Gastrocnemius medialis (tissue), 4 donors: ENCODE results near the gene COPS8. TPM values are rescaled to one million over a fixed set of nuclear protein-coding genes. Genes with fewer than 3 reads are reported as not detected.

ENCODE experiments used
- ATAC-seq, 2 donors: fragments of 150-250 bp; one replicate each; pipeline ENCODE4 v1.9.1; 2016
- DNase-seq, 2 donors: peaks; one replicate each; pipeline ENCODE4 v3.0.0-alpha.2; 2019
- H3K27ac ChIP-seq, 4 donors: fragments of 200-600 bp; sonication (generic); 1 replicate in 1 of 4; 2 replicates in 3 of 4; pipeline ENCODE4 v1.5.1; 2016 to 2018; ENCODE audit warnings: mild to moderate bottlenecking in 2 of 4, moderate library complexity in 1 of 4
- H3K27me3 ChIP-seq, 3 donors: fragments of 200-600 bp; sonication (generic) in 2 of 3; 1 replicate in 1 of 3; 2 replicates in 2 of 3; pipeline versions ENCODE4 v1.5.1 to v1.6.0; 2016 to 2019; ENCODE audit warnings: mild to moderate bottlenecking in 1 of 3, moderate library complexity in 1 of 3
- H3K36me3 ChIP-seq, 2 donors: fragments of 200-600 bp; sonication (generic) in 1 of 2; one replicate each; pipeline ENCODE4 v1.5.1; 2017 to 2018
- H3K4me1 ChIP-seq, 2 donors: fragments of 200-600 bp; sonication (generic) in 1 of 2; one replicate each; pipeline ENCODE4 v1.5.1; 2016 to 2017; ENCODE audit warnings: mild to moderate bottlenecking in 2 of 2
- H3K4me3 ChIP-seq, 4 donors: fragments of 200-600 bp; sonication (generic) in 3 of 4; 1 replicate in 1 of 4; 2 replicates in 3 of 4; pipeline ENCODE4 v1.5.1; 2016 to 2019; ENCODE audit warnings: mild to moderate bottlenecking in 2 of 4
- H3K9me3 ChIP-seq, 3 donors: fragments of 200-600 bp; sonication (generic) in 2 of 3; 1 replicate in 1 of 3; 2 replicates in 2 of 3; pipeline ENCODE4 v1.5.1; 2016 to 2019
- POLR2A ChIP-seq, 2 donors: fragments of 450-650 bp; IDR thresholded peaks; one replicate each; pipeline ENCODE4 v1.6.1; 2017; ENCODE audit warnings: antibody characterized with exemption in 2 of 2, mild to moderate bottlenecking in 2 of 2, moderate library complexity in 2 of 2
- in situ Hi-C, 4 donors: fragments of 200-750 bp; cut with MboI; loops; one replicate each; pipeline versions ENCODE4 v1.15.0 to v1.8.0; 2017; ENCODE audit warnings: low sequenced_read_pairs in 4 of 4
- intact Hi-C: fragments of 100-400 bp; cut with DNase I; formaldehyde crosslinking; loops from one replicate; pipeline ENCODE4 v1.15.1; 2023; ENCODE audit warnings: low total_unique reads
- total RNA-seq, 4 donors: library from RNA; depleted of rRNA; stranded (reverse); fragments of >200 nt; gene quantifications; one replicate each; pipeline versions ENCODE4 v1.1.0 to v1.2.3, GENCODE V29; 2016
- TF ChIP-seq, protein P1 (sequence below), 5 experiments: fragments of 450-650 bp in 3 of 5; fragments of 200-600 bp in 2 of 5; sonication (generic) in 2 of 5; IDR thresholded peaks in 4 of 5; conservative IDR thresholded peaks in 1 of 5; 1 replicate in 4 of 5; 2 replicates in 1 of 5; pipeline ENCODE4 v1.5.1; 2016 to 2019; ENCODE audit warnings: antibody characterized with exemption in 5 of 5, mild to moderate bottlenecking in 3 of 5, moderate library complexity in 3 of 5

Gene COPS8
- total RNA-seq, 4 donors from 2014 or later: 353 to 709 (median 642) TPM

DNA sequence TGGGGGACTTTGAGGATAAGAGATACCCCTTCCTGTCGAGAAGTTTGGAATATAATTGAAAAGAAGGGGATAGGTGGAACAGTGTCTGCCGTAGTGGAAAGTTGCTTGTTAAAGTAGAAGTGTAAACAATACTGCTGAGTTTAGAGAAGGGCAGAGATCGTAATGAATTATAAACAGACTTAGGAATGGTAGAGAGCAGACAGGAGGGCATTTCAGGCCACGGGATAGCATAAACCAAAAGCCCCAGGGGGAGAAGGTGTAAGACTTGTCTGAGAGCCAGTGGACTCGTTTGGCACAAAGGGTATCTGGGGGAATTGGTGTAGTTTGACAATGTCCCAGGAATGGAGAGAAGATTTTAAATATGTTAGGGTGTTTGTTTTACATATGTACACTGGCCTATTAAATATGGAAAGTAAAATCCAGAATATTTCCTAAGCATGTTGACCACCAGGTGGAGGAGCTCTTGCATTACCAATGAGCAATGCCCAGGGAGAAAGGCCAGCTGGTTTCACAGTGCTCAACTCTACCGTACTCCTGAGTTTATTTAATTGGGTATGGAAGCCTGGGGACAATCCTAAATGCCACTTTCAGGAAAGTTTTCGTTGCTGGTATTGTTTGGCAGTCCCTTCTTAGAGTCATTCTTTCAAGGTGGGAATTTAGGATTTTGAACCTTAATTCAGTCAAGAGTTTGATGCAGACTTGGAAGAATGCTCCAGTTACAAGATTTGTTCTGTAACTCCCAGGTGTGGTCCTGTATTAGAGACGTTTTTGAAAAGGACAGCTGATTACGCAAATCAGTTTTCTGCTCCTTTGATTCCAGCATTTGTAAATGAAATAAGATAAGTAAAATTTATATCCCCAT, 7.5 kb downstream of the COPS8 start:
- no peaks in the 10 kb centered on the region for H3K9me3 ChIP-seq
- ATAC-seq (peak; percentile 61 to 64), DNase-seq (peak; percentile 80 to 83)
- peaks cover 89 to 94% of the 10 kb centered on the region in 2 donors for H3K4me1 ChIP-seq
- in situ Hi-C loops (loop anchor here in 1 of 4 donors (10.0 kb wide), 1 partner anchor 202 kb away; no protein-coding TSS in a partner anchor), intact Hi-C loops (loop anchor here (1.0 to 5.0 kb wide), 8 partner anchors 40 to 856 kb away; no protein-coding TSS in a partner anchor)
- H3K27ac ChIP-seq: peak overlapping the region; percentile 93 to 95 (median 94)
- peaks cover 0 to 59% of the 10 kb centered on the region in 2 donors for H3K36me3 ChIP-seq
- no peaks in the 10 kb centered on the region for H3K27me3 ChIP-seq
- peak overlapping the region in 2 of 4 donors; percentile 9 to 34 for H3K4me3 ChIP-seq
- TF ChIP-seq, protein P1, sequence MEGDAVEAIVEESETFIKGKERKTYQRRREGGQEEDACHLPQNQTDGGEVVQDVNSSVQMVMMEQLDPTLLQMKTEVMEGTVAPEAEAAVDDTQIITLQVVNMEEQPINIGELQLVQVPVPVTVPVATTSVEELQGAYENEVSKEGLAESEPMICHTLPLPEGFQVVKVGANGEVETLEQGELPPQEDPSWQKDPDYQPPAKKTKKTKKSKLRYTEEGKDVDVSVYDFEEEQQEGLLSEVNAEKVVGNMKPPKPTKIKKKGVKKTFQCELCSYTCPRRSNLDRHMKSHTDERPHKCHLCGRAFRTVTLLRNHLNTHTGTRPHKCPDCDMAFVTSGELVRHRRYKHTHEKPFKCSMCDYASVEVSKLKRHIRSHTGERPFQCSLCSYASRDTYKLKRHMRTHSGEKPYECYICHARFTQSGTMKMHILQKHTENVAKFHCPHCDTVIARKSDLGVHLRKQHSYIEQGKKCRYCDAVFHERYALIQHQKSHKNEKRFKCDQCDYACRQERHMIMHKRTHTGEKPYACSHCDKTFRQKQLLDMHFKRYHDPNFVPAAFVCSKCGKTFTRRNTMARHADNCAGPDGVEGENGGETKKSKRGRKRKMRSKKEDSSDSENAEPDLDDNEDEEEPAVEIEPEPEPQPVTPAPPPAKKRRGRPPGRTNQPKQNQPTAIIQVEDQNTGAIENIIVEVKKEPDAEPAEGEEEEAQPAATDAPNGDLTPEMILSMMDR (IDR thresholded peaks at IDR 0.05 in 4 of 5, conservative IDR thresholded peaks at IDR 0.05 in 1 of 5): peak; percentile 66 to 83 (median 77)
- TF ChIP-seq POLR2A (IDR thresholded peaks at IDR 0.05): no peak

DNA sequence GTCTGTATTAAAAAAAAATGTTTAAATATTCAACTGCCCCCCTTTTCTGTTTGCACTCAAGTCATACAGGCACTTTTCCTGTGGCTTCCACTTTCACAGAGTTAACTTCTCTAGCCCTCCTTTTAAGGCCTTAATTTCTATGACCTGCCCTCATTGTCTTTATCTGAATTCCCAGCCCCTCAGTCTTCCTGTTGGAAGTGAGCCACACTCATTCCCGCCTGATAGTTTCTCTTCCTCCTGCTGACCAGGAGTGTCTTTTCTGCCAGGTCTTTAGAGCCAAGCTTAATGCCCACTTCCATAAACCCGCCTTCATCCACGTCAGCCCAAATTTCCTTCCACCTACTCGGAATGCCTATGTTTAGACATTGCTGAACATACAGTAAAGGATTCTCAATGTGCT, 10.5 kb downstream of the COPS8 start:
- intact Hi-C loops (no loop called here), in situ Hi-C loops (loop anchor here in 1 of 4 donors (10.0 kb wide), 1 partner anchor 199 kb away; no protein-coding TSS in a partner anchor)
- H3K9me3 ChIP-seq: no peaks in the 10 kb centered on the region
- TF ChIP-seq, protein P1 (IDR thresholded peaks at IDR 0.05 in 4 of 5, conservative IDR thresholded peaks at IDR 0.05 in 1 of 5): no peak
- no peak for TF ChIP-seq POLR2A (IDR thresholded peaks at IDR 0.05)
- no peak overlapping the region for H3K4me3 ChIP-seq
- ATAC-seq (no peak), DNase-seq (no peak)
- H3K4me1 ChIP-seq: peaks cover 83 to 92% of the 10 kb centered on the region in 2 donors
- no peaks in the 10 kb centered on the region for H3K27me3 ChIP-seq
- H3K27ac ChIP-seq: peak overlapping the region; percentile 93 to 95 (median 94)
- peaks cover 0 to 66% of the 10 kb centered on the region in 2 donors for H3K36me3 ChIP-seq

DNA sequence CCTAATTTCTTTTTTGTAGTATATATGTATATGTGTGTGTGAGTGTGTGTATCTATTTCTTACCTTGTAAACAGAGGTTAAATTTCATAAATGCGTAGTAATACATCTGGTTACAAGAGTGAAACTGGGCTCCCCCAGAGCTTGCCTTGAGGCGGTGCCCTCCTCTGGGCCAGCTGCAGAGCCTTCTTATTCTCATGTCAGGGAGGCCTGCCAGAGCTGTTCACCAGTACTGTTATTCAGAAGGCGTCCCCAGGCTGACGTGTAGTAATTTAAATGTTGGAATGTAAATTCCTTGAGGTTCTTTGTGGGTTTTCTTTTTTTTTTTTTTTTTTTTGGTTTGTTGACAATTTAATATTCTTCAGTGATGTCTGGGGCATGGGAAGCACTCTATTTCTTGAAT, 11.2 kb downstream of the COPS8 start:
- no peaks in the 10 kb centered on the region for H3K27me3 ChIP-seq
- H3K9me3 ChIP-seq: no peaks in the 10 kb centered on the region
- H3K4me3 ChIP-seq: no peak overlapping the region
- peak in 1 of 2 donors; percentile 19 for TF ChIP-seq POLR2A (IDR thresholded peaks at IDR 0.05)
- TF ChIP-seq, protein P1 (IDR thresholded peaks at IDR 0.05 in 4 of 5, conservative IDR thresholded peaks at IDR 0.05 in 1 of 5): no peak
- peak overlapping the region; percentile 93 to 95 (median 94) for H3K27ac ChIP-seq
- in situ Hi-C loops (loop anchor here in 1 of 4 donors (10.0 kb wide), 1 partner anchor 198 kb away; no protein-coding TSS in a partner anchor), intact Hi-C loops (no loop called here)
- peaks cover 82 to 92% of the 10 kb centered on the region in 2 donors for H3K4me1 ChIP-seq
- H3K36me3 ChIP-seq: peaks cover 0 to 71% of the 10 kb centered on the region in 2 donors
- ATAC-seq: no peak
- DNase-seq: peak; percentile 54 to 62

DNA sequence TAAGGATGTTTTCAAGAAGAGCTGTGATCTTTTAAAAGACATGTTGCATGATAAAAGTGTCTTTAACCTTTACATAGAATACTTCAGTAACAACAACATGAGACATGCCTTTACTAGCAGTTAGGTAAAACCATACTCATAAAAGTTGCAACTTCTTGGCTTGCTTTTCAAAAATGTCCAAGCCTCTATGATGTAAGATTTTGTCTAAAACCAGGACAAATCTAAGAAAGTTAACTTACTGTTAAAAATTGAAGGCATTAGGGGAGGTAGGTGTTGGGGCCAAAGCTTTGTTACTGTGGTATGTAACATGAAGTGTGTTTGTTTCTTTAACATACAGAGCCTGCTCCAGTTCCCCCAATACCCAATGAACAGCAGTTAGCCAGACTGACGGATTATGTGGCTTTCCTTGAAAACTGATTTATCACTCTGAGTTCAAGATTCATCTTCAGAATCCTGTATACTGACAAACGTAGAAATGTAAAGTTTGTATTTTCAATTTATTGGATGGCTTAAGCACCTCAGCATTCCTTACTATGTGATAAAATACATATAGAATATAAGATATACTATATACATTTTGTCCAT, 11.7 kb downstream of the COPS8 start:
- no peak overlapping the region for H3K4me3 ChIP-seq
- no peaks in the 10 kb centered on the region for H3K9me3 ChIP-seq
- H3K4me1 ChIP-seq: peaks cover 82 to 93% of the 10 kb centered on the region in 2 donors
- H3K27me3 ChIP-seq: no peaks in the 10 kb centered on the region
- ATAC-seq (no peak), DNase-seq (no peak)
- TF ChIP-seq POLR2A (IDR thresholded peaks at IDR 0.05): no peak
- TF ChIP-seq, protein P1 (IDR thresholded peaks at IDR 0.05 in 4 of 5, conservative IDR thresholded peaks at IDR 0.05 in 1 of 5): no peak
- peaks cover 0 to 73% of the 10 kb centered on the region in 2 donors for H3K36me3 ChIP-seq
- in situ Hi-C loops: loop anchor here in 1 of 4 donors (10.0 kb wide), 1 partner anchor 197 kb away; no protein-coding TSS in a partner anchor
- H3K27ac ChIP-seq: peak overlapping the region; percentile 93 to 95 (median 94)
- intact Hi-C loops: no loop called here
